ENCODE measurements around the gene PLCB2.

Gene PLCB2

DNA sequence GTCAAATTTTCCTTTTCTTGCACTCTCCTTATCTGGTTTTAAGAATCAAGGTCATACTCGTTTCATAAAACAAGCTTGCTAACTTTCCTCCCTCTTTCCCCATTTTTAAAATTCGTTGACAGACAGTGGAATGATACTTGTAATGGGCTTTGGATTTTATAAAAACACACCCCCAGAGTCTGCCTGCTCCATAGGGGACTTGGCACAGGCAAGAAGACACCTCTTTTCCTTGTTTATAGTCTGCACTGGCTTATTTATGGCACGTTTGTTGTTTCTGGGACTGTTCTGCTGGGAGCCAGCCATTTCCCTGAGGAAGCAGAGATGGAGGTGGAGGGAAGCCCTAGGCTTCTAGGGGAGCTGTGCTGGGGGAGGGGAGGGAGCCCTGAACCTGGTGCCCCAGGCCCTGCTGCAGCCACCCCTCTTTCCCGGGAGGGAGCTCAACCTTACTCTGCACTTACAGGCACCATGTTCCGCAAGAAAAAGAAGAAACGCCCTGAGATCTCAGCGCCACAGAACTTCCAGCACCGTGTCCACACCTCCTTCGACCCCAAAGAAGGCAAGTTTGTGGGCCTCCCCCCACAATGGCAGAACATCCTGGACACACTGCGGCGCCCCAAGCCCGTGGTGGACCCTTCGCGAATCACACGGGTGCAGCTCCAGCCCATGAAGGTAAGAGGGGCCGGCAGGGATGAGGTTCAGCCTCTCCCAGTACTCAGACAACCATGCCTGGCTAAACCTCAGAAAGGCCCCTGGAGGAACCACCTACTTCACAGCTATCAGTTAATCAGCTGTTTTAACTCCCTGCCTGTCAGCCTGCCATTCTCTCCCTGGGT, 43.2 kb downstream of the PLCB2 start:
- FAIRE-seq, result no peak
- no peak for DNase-seq (ENCODE audit: insufficient read length, low spot score)
- TF ChIP-seq, protein P1, sequence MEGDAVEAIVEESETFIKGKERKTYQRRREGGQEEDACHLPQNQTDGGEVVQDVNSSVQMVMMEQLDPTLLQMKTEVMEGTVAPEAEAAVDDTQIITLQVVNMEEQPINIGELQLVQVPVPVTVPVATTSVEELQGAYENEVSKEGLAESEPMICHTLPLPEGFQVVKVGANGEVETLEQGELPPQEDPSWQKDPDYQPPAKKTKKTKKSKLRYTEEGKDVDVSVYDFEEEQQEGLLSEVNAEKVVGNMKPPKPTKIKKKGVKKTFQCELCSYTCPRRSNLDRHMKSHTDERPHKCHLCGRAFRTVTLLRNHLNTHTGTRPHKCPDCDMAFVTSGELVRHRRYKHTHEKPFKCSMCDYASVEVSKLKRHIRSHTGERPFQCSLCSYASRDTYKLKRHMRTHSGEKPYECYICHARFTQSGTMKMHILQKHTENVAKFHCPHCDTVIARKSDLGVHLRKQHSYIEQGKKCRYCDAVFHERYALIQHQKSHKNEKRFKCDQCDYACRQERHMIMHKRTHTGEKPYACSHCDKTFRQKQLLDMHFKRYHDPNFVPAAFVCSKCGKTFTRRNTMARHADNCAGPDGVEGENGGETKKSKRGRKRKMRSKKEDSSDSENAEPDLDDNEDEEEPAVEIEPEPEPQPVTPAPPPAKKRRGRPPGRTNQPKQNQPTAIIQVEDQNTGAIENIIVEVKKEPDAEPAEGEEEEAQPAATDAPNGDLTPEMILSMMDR (IDR thresholded peaks at IDR 0.05; ENCODE audit: insufficient read depth, missing control alignments), result no peak

DNA sequence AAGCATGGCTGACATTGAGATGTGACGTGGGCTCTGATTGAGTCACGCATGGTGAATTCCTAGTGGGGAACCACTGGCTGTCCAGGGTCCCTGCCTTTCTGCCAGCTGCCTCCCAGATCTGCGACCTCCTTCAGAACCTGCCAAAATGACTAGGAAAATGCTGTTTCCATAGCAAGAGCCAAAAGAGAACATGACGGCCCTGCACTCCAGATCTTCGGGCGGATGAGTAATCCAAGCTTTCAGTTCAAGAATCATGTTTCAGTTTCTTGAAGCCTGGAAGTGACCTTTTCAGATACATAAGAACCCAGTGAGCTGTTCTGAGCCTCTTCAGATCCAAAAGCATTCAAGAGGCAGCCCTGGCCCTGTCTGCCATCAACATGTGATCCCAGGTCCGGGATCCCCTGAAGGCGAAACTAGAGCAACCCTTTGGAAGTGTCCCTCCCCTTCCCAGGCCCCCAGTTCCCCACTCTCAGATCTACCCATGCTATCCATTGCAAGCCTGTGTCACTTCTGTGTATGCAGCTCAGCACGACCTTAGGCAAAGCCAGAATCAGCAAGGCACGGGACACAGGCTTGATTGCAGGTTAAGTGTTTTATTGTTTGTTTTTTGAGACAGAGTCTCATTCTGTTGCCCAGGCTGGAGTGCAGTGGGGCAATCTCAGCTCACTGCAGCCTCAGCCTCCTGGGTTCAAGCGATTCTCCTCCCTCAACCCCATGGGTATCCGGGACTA, 44.5 kb downstream of the PLCB2 start:
- FAIRE-seq (no peak), DNase-seq (ENCODE audit: insufficient read length, low spot score) (no peak)
- TF ChIP-seq, protein P1 (IDR thresholded peaks at IDR 0.05; ENCODE audit: insufficient read depth, missing control alignments), result no peak

DNA sequence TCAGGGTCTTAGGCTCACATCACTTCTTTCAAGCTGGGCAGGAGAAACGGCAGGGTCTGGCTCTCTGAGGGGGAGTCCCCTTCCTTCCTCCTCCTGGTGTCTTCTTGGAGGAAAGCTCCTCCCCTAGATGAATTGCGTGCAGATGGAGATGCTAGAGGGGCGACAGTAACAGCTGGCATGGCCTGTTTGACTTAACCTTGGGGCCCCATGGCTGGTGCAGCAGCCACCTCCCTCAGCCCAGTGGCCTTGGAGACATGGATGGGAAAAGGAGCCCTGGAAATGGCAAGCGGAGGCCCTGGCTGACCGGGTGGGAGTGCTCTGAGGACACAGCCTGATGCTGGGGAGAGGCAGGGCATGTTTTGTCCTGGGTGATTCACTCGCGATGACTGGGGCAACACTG, 48.7 kb downstream of the PLCB2 start:
- TF ChIP-seq, protein P1 (IDR thresholded peaks at IDR 0.05; ENCODE audit: insufficient read depth, missing control alignments), result no peak
- DNase-seq (ENCODE audit: insufficient read length, low spot score) (no peak), FAIRE-seq (no peak)

DNA sequence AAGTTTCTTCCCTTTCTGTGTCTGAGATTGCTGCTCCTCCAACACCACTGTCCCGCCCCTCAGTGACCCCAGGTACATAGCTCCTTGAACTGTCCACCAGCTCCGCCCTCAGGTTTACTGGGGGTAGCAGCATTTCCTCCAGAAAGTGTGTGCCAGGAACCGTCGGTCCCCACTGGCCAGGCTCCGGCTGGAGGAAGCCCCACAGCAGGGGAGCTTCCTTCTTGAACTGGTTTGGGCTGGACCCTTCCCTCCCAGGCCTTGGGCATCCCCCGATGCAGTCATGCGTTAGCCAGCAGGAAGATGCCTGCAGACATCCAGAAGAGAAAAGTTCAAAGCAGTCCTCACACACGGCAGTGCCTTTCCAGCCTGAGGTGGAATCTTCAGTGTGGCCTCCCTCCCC, 49.2 kb downstream of the PLCB2 start:
- TF ChIP-seq, protein P1 (IDR thresholded peaks at IDR 0.05; ENCODE audit: insufficient read depth, missing control alignments), result no peak
- DNase-seq (ENCODE audit: insufficient read length, low spot score), result no peak
- FAIRE-seq, result no peak

DNA sequence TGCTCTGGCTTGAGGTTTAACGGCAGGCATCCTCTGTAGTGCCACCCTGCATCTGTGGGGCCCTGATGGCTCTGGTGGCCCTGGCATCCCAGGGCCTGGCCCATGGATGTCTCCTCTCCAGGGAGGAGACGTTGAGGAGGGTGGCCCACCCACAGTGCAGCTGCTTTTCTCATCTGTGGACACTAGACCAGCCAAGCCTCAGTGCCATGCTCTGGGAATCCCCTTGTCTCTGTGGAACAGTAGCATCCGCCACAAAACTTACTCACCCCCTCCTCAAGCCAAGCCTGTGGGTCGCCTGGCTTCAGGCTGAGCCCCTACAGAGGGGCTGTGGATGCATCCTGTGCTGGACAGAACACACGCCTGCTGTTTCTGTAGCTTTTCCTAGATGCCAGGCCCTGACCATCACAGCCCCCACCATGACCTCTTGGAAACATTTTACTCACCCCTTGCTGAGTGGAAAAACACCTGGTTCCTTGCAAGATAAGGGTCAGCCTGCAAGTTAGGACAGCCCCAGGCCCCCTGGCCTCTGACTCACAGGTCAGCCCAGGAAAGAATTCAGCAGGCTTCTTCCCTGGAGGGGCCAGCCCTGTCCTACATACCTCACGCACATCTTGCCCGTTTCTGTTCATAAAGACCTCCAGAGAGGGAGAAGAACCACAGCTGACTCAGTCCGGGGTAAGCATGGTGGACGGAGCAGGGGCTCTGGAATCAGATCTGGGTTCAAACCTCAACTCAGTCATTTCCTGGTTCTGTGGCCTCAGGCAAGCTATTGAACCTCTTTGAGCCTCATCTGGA, 49.9 kb downstream of the PLCB2 start:
- DNase-seq (ENCODE audit: insufficient read length, low spot score) (no peak), FAIRE-seq (no peak)
- TF ChIP-seq, protein P1 (IDR thresholded peaks at IDR 0.05; ENCODE audit: insufficient read depth, missing control alignments), result no peak

DNA sequence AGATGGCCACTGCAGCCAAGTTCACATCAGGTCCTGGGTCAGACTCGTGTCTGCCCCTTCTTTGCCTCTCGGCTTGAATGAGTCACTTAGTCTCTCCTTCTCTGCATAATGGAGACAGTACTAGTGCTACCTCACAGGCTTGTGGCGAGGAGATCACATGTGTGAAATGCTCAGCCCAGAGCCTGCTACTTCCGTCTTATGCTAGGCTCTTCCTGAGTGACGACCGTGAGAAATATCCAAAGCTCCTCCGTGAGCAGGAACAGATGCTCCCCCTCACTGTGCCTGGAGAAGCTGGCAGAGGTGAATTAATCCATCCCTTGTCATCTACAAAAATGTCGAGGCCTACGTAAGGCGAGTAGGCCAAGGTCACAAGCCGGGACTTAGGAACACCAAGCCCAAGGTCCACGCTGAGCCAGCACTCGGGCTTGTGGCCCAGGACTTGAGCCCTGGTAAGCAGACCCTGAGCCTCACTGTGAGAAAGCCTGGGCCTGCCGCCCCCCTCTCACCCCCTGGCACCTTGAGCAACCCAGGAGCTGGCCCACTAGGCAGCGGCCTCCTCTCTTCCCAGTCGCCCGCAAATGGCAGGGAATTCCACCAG, 51.0 kb downstream of the PLCB2 start:
- TF ChIP-seq, protein P1 (IDR thresholded peaks at IDR 0.05; ENCODE audit: insufficient read depth, missing control alignments), result no peak

More for the DNA sequence above, 51.0 kb downstream of the PLCB2 start:
- no peak for DNase-seq (ENCODE audit: insufficient read length, low spot score)
- FAIRE-seq, result no peak

Data from D721Med (cell line).